GM12878 (cell line): Measurements from ENCODE around the gene GTPBP1. TPM values are rescaled to one million over a fixed set of nuclear protein-coding genes. Genes with fewer than 3 reads are reported as not detected.

ENCODE experiments used
- BACH1 ChIP-seq: fragments of 450-650 bp; IDR thresholded peaks from 2 replicates; pipeline ENCODE4 v1.6.1; 2017; ENCODE audit warnings: mild to moderate bottlenecking, borderline replicate concordance
- CTCF ChIP-seq, 3 experiments: IDR thresholded peaks in 2 of 3; conservative IDR thresholded peaks in 1 of 3; 2 replicates each; pipeline ENCODE4 v1.5.1; 2011; ENCODE audit warnings: low read depth in 3 of 3, low read length in 3 of 3, mild to moderate bottlenecking in 3 of 3, control low read depth in 2 of 3, moderate library complexity in 2 of 3, inconsistent platforms in 1 of 3, mixed read lengths in 1 of 3; ENCODE audit not compliant: control insufficient read depth in 2 of 3, insufficient read depth in 1 of 3; ENCODE audit errors: extremely low read depth in 1 of 3
- ETV6 ChIP-seq, 2 experiments: fragments of 450-650 bp in 1 of 2; IDR thresholded peaks in 1 of 2; conservative IDR thresholded peaks in 1 of 2; 2 replicates each; pipeline ENCODE4 v1.6.1; 2014; ENCODE audit warnings: antibody characterized with exemption in 1 of 2, borderline replicate concordance in 1 of 2, low read depth in 1 of 2, mild to moderate bottlenecking in 1 of 2, moderate library complexity in 1 of 2
- HDAC2 ChIP-seq: fragments of 200-600 bp; sonication (generic); IDR thresholded peaks from 2 replicates; pipeline ENCODE4 v1.6.1; 2017
- JUND ChIP-seq: IDR thresholded peaks from 2 replicates; pipeline ENCODE4 v1.6.1; 2012; ENCODE audit warnings: low read depth, mild to moderate bottlenecking, low read length, improper control_type of control experiment, moderate library complexity
- KDM1A ChIP-seq: fragments of 200-600 bp; sonication (generic); IDR thresholded peaks from 2 replicates; pipeline ENCODE4 v1.6.1; 2016; ENCODE audit warnings: borderline replicate concordance
- NFYB ChIP-seq: IDR thresholded peaks from 2 replicates; pipeline ENCODE4 v1.6.1; 2011; ENCODE audit warnings: low read depth, mild to moderate bottlenecking, low read length, improper control_type of control experiment, moderate library complexity; ENCODE audit not compliant: insufficient read depth
- NR2C1 ChIP-seq: fragments of 450-650 bp; IDR thresholded peaks from 2 replicates; pipeline ENCODE4 v1.6.1; 2017; ENCODE audit warnings: antibody characterized with exemption, mild to moderate bottlenecking, moderate library complexity
- RAD21 ChIP-seq: IDR thresholded peaks from 2 replicates; pipeline ENCODE4 v1.6.1; 2011; ENCODE audit warnings: mild to moderate bottlenecking, low read depth, low read length, moderate library complexity; ENCODE audit not compliant: insufficient read depth
- SIN3A ChIP-seq: IDR thresholded peaks from 2 replicates; pipeline ENCODE4 v1.6.1; 2012; ENCODE audit warnings: low read depth, low read length, improper control_type of control experiment
- SKIL ChIP-seq: fragments of 450-650 bp; IDR thresholded peaks from 2 replicates; pipeline ENCODE4 v1.6.1; 2017; ENCODE audit warnings: mild to moderate bottlenecking, low read depth, inconsistent platforms; ENCODE audit not compliant: poor library complexity, severe bottlenecking
- TCF12 ChIP-seq: IDR thresholded peaks from 2 replicates; pipeline ENCODE4 v1.6.1; 2011; ENCODE audit warnings: low read depth, mild to moderate bottlenecking, low read length
- YBX1 ChIP-seq: fragments of 450-650 bp; IDR thresholded peaks from 2 replicates; pipeline ENCODE4 v1.6.1; 2016; ENCODE audit warnings: antibody characterized with exemption
- ZBED1 ChIP-seq: IDR thresholded peaks from 2 replicates; pipeline ENCODE4 v1.6.1; 2016; ENCODE audit warnings: borderline replicate concordance
- ZBTB40 ChIP-seq: fragments of 450-650 bp; IDR thresholded peaks from 2 replicates; pipeline ENCODE4 v1.6.1; 2016; ENCODE audit warnings: mild to moderate bottlenecking, moderate library complexity, borderline replicate concordance
- ZNF384 ChIP-seq: IDR thresholded peaks from 2 replicates; pipeline ENCODE4 v1.6.1; 2012; ENCODE audit warnings: low read depth, mild to moderate bottlenecking, low read length, improper control_type of control experiment, borderline replicate concordance
- polyA plus RNA-seq, 11 experiments: library from polyadenylated mRNA; depleted of rRNA in 4 of 11; unstranded in 6 of 11; stranded (reverse) in 5 of 11; fragments of >200 nt; fragmentation: Nextera tagmentation in 4 of 11; fragmentation: Illumina TruSeq in 1 of 11; extraction: Ambion mirVana in 4 of 11; extraction: Trizol in 1 of 11; gene quantifications; 1 replicate in 1 of 11; 2 replicates in 10 of 11; pipeline versions ENCODE4 v1.2.1 to v1.2.3, GENCODE V29; 2011 to 2016; ENCODE audit warnings: inconsistent platforms in 2 of 11, missing spikeins in 2 of 11, low read depth in 1 of 11
- total RNA-seq, 4 experiments: library from RNA; depleted of rRNA in 3 of 4; stranded (reverse); fragments of >200 nt in 3 of 4; fragmentation: Illumina TruSeq in 1 of 4; extraction: Trizol in 1 of 4; gene quantifications; 2 replicates each; pipeline versions ENCODE4 v1.2.1 to v1.2.3, GENCODE V29; 2013 to 2021
- TF ChIP-seq, protein P1 (sequence below): fragments of 450-650 bp; formaldehyde crosslinking; IDR thresholded peaks from 2 replicates; pipeline ENCODE4 v1.4.0; 2022; ENCODE audit warnings: mild to moderate bottlenecking, moderate library complexity

Gene GTPBP1
- total and polyA plus RNA-seq, 10 of the 15 experiments (the other 5 are each of a cell fraction or from before 2014, with no cell fraction given) = 0.89 to 63.1 (median 34.2) TPM

GRCh38 chr22:38700789-38701628 lies 4.7 kb upstream of the GTPBP1 start, which contains the start of gene JOSD1 (continued):
- TF ChIP-seq, protein P1, sequence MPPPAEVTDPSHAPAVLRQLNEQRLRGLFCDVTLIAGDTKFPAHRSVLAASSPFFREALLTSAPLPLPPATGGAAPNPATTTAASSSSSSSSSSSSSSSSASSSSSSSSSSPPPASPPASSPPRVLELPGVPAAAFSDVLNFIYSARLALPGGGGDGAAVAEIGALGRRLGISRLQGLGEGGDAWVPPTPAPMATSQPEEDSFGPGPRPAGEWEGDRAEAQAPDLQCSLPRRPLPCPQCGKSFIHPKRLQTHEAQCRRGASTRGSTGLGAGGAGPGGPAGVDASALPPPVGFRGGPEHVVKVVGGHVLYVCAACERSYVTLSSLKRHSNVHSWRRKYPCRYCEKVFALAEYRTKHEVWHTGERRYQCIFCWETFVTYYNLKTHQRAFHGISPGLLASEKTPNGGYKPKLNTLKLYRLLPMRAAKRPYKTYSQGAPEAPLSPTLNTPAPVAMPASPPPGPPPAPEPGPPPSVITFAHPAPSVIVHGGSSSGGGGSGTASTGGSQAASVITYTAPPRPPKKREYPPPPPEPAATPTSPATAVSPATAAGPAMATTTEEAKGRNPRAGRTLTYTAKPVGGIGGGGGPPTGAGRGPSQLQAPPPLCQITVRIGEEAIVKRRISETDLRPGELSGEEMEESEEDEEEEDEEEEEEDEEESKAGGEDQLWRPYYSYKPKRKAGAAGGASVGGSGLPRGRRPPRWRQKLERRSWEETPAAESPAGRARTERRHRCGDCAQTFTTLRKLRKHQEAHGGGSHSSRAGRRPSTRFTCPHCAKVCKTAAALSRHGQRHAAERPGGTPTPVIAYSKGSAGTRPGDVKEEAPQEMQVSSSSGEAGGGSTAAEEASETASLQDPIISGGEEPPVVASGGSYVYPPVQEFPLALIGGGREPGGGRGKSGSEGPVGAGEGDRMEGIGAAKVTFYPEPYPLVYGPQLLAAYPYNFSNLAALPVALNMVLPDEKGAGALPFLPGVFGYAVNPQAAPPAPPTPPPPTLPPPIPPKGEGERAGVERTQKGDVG (CRISPR knock-in tag) = peak; percentile 69; the same call in 1 of the 2 replicates
- TF ChIP-seq SKIL (no peak), ZBED1 (no peak), ZNF384 (no peak), YBX1 (no peak), JUND (peak; percentile 95), RAD21 (no peak), NFYB (no peak), HDAC2 (no peak), ETV6 (conservative IDR thresholded peaks at IDR 0.05 in 1 of 2, IDR thresholded peaks at IDR 0.05 in 1 of 2; ENCODE audit: borderline replicate concordance in 1 of 2, low read depth in 1 of 2) (peak in 1 of 2 experiments; percentile 10; a peak in 1 of 4 replicates), ZBTB40 (no peak), SIN3A (no peak), KDM1A (no peak), BACH1 (peak; percentile 90), CTCF (IDR thresholded peaks at IDR 0.05 in 2 of 3, conservative IDR thresholded peaks at IDR 0.05 in 1 of 3; ENCODE audit: control insufficient read depth in 2 of 3, extremely low read depth in 1 of 3, insufficient read depth in 1 of 3, low read depth in 3 of 3, low read length in 3 of 3) (no peak), TCF12 (peak; percentile 55; the same call in 1 of the 2 replicates), NR2C1 (peak; percentile 51)
